MM.1S (cell line): ENCODE measurements around the gene CCDC171.

ENCODE experiments used
- CTCF ChIP-seq: fragments of 300-600 bp; sonication (generic); IDR thresholded peaks from 2 replicates; pipeline ENCODE4 v1.5.1; 2016; ENCODE audit warnings: antibody characterized with exemption, low read length, mixed read lengths
- EZH2 ChIP-seq: fragments of 300-600 bp; sonication (generic); optimal IDR thresholded peaks from 2 replicates; pipeline ENCODE3; 2017; ENCODE audit warnings: low read depth, mild to moderate bottlenecking, antibody characterized with exemption, low read length, mixed read lengths

GRCh38 chr9:15512889-15513288 lies 40.0 kb upstream of the CCDC171 start:
- TF ChIP-seq EZH2 (no peak), CTCF (no peak)
